ENCODE measurements around the gene FCER1G.

FCER1G gene
- 2.6 reads per million, percentile 8 among the genes with 10 or more reads in this experiment for total RNA-seq

DNA sequence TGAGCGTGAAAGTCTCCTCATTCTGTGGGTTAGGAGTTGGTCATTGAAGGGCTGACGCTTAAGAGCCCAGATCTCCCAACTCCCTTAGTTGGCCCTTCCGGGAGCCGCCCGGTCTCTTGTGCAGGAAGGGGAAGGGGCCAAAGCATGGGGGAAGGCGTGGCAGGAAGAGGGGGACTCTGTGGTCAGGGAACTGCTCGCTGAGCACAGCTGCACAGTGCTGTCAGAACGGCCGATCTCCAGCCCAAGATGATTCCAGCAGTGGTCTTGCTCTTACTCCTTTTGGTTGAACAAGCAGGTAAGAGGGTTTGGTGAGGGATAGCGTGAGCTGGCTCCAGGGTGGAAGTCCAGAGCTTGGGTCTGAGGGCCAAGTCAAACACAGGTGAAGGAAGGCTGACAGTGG is at the start of gene FCER1G:
Gene FCER1G, plus strand, starts transcription at position 220 of the 400 bp plus-strand sequence. Its CDS starts 27 bp downstream, at position 247.
- DNase-seq: no peak

DNA sequence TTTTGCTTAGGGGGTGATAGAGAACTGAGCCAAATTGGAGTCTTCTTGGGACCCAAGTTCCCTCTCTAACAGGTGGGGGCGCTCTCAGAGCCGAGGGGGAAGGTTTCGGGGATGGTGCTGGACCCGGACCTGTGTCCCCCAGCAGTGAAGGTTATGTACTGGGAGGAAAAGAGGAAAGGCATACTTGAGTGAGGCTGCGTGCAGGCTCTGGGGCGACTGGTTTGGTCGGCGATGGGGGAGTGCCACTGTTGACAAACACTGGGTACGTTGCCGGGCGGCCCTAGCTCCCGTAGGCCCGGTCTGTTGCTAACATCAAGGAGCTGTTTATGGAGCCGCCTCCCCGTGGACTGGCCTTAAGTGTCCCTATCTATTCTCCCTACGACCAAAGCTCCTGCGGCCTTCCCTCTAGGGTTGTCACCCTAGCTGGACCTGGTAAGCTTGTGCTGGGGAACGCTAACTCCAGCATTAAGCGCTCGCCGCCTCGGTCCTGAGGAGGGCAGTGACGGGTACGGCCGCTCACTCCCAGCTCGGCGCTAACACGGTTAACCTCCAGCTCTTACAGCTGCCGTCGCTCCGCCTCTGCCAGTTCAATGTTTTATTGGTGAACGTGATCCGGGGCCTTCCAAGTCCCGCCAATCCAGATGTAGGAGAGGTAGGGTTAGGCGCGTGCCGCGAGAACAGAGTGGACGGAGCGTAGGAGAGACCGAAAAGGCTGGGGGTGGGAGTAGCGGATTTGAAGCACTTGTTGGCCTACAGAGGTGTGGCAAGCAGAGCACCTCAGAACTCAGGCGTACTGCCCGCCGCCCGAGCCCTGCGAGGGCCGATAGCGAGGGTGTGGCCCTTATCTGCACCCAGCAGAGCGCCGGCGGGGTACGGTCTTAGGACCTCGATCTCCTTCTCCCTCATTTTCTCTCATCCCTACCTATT is 49.1 kb upstream of the FCER1G start, which contains the start of gene PPOX:
Gene PPOX, plus strand, starts transcription at position 685 of the 927 bp plus-strand sequence. CDS start 422 bp downstream, outside the sequence.
- DNase-seq: peak; percentile 92

DNA sequence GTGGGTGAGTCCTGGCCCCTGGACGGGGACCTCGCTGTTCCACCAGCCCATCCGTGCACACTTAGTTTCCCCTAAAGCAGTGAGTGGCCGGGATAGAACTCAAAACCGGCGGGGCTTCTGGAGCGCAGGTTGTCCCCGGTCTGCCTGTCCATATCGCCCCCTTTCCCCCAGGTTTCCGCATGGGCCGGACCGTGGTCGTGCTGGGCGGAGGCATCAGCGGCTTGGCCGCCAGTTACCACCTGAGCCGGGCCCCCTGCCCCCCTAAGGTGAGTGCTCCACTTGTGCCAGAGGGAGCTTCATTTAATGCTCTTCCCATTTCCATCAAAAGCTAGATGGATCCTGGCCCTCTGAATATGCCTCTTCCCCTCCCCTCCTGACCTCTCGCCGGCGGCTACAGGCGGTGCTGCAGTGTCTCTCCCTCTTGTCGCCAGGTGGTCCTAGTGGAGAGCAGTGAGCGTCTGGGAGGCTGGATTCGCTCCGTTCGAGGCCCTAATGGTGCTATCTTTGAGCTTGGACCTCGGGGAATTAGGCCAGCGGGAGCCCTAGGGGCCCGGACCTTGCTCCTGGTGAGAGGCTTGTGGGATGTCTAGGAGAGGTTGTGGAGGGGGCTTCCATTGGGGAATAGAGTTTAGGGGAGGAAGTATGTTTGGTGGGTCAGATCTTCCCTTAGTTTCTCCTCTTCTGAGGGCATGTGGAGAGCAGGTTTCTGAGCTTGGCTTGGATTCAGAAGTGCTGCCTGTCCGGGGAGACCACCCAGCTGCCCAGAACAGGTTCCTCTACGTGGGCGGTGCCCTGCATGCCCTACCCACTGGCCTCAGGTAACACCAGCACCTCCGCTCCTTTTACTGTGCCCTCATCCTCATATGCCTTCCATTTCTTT is 48.2 kb upstream of the FCER1G start:
- DNase-seq: no peak

DNA sequence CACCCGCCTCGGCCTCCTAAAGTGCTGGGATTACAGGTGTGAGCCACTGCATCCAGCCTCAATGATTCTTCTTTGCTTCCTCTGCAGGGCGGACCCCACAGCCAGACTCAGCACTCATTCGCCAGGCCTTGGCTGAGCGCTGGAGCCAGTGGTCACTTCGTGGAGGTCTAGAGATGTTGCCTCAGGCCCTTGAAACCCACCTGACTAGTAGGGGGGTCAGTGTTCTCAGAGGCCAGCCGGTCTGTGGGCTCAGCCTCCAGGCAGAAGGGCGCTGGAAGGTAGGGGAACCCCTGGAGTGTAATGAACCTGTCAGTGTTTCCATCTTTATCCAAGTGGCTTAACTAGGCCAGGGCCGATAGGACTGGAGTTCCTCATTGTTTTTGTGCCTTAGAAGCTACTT is 46.2 kb upstream of the FCER1G start:
- no peak for DNase-seq

DNA sequence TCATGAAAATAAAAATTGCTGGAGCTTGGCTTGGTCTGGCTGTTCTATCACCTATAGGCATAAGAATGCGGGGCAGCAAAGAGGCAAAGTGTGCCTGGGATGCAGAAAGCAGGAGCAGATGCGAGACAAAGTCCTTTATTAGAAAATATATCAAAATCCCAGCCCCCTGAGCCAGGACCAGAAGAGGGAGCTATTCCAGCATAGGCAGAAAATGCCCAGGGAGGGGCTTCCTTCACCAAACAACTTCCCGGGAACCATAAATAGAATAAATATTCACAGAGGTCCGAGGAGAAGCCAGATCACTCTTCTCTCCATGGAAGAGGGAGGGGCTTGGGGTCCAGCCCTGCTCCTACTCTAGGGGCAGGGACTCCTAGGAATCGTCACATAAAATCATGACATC is 43.9 kb upstream of the FCER1G start:
- no peak for DNase-seq

DNA sequence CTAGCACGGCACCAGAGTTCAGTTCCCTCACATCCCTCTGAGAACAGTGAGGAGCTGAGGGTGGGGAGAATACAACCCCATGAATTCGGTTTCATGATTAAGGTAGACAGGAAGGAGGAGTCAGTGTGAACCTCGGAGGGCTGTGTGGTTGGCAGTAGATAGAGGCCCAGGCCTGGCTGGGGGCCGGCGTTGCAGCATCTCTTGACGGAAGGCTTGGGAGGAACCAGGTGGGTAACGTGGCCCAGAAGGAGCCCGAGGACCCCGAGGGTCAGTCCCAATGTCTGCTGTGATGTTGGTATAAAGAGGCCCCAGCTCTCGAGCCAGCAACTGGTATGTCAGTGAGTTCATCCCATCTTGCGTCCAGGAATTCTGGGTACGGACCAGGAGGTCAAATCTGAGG is 43.4 kb upstream of the FCER1G start:
- no peak for DNase-seq

DNA sequence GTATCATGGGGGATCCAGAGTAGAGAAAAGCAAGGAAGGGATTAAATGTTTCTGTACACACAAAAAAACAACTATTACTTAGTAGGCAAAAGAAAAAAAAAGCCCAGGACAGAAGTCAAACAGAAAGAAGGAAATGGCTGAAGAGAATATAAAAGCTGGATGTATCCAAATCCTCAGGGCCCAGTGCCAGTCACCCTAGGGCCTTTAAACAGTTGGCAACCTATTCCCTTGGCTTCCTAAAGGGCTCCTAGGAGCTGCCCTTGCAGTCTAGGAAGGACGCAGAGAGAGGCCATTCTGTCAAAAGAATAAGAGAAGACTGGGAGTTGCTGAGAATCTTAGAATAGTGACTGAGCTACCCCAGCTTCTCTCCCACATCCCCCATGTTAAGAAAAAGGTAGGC is 42.7 kb upstream of the FCER1G start:
- DNase-seq: no peak

DNA sequence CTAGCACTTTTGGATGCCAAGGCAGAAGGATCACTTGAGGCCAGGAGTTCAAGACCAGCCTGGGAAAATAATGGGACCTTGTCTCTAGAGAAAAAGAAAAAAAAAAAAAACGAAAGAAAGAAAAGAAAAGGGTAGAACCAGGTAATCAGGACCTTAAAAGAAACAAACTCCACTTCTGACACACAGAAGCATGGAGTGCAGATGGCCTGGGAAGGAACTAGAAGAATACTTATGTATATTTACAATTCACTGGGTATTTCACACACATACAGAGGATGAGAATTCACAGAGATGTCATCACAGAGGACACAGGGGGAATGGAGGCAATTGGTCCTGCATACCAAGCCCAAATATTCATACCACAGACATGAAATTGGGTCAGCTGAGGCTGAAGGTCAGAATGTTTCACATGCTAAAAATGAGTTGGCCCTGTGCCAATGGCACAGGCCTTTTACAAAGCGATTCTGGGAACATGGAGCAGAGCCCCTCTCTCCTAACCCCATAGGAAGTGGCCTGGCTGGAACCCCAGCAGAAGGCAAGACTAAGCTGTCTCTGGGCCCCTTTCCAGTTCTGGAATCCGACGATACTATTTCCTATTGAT is 42.2 kb upstream of the FCER1G start:
- no peak for DNase-seq

DNA sequence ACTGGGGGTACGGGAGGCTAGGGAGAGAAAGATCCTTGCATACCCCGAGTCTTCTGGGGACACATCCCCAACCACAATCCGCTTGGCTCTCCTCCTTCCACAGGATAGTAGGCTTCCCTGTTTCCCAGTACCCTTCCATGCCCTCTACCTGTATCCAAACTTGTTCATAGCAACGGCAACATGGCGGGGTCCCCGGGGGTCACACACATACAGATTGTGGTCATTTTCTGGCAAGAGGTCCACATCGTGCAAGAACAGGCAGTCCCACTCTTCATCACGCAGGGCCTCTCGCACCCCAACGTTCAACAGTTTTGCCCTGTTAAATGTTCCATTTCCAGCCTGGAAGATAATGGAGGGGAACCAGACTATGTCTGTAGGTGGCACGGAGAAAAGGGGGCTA is 41.4 kb upstream of the FCER1G start:
- no peak for DNase-seq

DNA sequence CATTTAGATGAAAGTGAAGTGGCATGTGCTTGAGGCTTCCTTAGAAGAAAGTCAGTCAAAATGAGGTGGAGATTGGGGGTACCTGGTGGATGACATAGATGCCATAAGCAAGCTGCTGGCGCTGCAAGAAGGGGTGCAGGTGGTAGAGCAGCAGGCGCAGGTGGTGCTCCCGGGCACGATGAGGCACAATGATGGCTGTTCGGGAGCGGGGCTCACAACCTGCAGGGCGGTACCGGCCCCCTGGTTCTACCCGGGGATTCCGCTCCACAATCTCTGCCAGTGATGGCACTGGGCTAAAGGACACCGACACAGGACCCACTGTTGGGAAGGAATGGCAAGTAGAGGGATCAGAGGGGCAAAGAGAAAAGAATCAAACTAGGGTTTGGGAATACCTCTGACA is 40.2 kb upstream of the FCER1G start:
- no peak for DNase-seq

DNA sequence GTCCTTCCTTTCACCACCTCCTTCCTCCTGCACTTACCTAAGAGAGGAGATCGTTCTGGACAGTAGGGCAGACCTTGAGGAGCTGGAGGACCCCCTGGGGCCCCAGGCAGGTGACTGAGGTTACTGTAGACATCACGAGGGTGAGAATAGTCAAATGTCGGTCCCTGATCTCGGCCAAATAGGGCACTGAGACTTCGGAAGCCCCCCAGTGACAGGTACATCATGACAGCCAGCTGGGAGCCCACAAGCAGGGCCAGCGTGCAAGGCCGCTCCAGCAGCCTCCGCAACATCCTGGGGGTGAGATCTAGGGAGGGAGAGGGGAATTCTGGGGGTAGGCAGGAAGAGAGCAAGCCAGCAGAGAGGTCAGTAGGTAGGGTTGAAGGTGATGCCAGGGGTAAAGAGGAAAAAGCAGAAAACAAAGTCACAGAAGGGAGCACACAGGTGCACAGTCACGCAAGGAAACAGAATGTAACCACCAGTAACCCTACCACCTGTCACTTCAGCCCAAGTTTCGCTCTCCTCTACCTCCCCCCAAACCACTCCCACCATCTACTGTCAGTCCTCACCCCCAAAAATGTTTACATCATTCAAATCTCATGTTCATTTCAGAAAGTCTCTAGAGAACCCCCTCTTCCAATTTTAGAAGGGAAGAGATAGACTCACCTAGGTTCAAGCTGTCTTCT is 39.2 kb upstream of the FCER1G start:
- no peak for DNase-seq

DNA sequence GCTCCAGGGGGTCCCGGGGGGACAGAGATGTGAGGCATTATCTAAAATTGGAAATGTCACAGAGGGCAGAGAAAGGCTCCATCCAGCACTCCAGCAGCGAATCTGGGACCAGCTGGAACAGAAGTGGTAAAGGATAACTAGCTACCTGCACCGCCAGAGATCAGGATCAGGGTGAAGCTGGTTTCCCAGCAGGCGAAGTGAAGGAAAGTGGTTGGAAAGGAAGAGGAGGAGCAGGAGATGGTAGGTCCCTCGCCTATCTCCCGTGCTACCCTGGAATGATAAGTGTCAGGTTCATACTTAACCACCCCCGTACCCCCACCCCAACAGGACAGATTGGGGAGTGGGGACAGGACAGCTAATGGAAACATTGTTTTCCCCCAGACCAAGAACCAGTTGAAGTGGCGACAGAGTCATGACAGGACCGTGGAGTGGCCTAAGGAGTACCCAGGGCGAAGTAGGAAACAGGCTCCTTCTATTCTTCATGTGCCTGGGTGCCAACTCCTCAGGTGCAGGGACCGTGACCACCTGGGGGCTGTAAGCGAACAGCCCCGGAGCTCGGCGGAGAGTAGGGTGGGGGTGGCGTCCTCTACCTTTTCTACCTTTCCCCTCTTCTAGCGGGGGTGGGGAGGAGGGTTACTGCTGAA is 38.5 kb upstream of the FCER1G start:
- DNase-seq: no peak

DNA sequence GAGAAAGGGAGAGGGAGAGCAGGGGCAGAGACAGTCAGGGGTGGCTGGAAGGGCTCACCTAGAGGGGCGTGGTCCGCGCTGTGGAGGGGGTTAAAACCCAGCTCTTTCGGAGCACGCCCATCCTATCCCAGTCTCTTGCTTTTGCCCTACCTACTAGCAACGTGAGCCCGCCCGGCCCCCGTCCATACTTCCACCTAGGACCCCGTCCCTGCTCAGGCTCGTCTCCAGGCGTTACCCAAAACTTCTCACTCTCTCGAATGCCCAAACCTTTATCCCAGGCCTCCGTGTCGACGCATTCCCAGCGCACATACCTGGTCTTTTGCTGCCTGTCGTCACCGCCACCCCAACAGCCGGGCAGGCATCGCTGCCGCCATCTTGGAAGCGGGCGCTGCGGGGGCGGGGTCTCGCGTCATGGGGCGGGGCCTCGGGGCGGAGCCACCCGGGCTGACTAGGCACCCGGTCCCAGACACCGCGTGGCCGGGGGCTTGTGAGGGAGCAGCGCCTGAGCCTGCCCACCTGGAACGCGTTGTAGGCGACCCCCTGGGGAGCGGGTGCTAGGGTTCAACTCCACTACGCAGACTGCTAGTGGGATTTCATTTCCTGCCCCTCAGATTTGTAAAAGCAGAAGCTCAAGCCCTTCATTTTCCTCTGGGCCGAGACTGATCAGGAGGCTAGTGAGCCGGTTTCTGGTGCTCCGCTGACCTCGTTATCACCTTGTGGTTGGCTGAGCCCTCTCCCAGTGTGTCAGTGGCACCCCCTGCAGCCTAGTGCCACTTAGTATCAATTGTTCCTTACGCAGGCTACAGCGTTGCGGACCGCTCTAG is 37.8 kb upstream of the FCER1G start, which contains the start of gene B4GALT3:
Gene B4GALT3, minus strand, starts transcription at position 396 of the 824 bp plus-strand sequence. CDS start 1,447 bp downstream, outside the sequence.
- peak; percentile 88 for DNase-seq

DNA sequence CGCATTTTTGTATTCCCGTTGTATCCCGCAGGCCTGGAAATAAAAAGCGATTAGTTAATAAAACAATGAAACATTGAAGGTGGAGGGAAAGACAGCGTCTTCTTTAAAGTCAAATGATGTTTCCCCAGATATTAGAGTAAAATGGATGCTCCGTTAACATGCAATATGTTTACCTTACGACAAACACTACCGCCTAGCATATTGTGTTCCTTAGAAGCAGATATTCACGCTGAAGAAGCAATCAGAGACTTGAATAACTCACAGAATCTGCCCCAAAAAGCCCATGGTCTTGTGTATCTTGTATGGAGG is 37.2 kb upstream of the FCER1G start:
- no peak for DNase-seq

DNA sequence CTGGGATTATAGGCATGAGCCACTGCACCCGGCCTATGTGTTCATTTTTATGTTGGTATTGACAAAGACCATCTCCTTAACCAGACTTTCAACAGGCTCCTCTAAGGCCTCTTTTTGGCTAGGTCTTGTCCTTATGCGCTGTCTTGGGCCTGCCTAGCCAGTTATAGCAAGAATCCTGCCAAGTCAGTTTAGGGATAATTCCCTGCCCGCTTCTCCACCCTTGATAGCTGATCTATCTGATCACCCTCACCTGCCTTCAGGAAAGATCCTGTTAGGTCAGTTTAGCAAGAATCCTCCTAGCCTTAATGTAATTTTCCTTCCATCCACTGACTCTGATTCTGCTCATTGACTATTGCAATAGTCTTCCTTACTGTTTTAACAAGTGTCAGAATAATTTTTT is 35.4 kb upstream of the FCER1G start:
- DNase-seq: no peak

DNA sequence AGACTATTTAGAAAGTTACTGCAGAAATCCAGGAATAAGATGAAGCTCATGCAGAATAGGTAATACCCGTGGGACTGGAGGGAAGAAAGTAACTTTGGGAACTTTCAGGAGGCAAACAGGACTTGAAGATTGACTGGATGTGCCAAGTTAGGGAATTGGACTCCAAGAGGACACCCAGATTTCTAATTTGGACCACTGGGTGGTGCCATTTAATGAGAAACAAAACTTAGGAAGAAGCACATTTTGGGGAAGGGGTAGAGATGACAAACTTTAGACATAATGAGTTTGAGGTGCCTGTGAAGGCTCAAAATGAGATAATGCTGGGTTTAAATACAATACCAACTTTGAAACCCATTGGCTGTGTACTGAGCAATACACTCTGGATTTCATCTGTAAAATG is 34.5 kb upstream of the FCER1G start:
- no peak for DNase-seq

DNA sequence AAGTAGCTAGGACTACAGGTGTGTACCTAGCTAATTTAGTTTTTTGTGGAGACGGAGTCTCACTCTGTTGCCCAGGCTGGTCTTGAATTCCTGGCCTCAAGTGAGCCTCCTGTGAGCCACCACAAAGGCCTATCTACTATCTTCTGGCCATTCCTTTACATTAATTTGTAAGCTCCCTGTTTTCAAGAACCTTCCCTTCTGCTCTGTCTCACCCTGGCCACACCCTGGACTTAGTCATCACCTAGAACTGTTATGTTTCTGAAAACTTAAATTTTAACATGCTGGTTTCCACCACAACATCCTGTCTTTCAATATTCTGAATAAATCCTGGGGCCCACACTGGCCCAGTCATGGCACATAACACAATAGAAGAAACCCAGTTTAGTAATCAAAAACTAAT is 32.9 kb upstream of the FCER1G start:
- peak; percentile 41 for DNase-seq

DNA sequence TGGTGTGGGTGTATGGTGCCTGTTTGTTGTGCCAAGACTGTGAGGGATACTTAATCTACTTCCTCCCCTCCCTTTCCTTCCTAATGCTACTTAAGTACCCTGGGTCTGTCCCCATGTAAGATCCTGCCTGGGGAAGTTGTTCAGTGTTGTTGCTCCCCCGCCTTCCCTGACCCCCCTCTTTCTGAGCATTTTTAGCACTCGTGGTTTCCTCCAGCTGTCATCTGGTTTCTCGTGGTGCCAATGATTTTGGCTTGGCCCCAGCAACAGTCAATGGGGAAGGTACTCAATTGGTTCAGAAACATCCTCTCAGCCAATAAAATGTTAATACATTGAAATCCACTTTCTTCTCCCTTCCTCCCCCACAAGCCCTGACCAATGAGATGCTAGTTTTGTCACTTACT is 29.8 kb upstream of the FCER1G start:
- DNase-seq: peak; percentile 69

DNA sequence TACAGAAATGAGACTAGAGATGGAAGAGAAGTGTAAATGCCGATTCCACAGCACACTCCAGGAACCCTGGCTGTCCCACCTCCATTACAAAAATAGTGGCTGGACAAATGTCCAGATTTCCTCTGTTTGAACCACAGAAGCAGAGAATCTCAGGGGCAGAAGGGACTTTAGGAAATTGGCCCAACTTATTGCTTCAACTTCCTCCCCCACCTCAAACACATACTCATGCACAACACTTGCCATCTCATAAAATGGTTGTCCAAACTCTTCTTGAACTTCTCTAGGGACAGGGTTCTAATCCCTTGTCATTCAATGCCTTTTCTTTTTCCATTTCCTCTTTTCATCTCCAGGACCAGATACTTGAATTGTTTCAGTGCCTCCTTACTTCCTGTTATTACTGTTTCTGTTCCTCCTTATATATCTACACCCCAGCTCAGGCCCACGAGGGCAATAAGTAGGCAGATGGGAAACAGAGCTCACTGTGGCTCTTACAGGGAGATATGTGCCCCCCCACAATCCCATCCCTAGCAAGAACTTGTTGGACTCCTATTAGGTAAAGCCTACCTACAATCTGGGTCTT is 29.3 kb upstream of the FCER1G start:
- no peak for DNase-seq

DNA sequence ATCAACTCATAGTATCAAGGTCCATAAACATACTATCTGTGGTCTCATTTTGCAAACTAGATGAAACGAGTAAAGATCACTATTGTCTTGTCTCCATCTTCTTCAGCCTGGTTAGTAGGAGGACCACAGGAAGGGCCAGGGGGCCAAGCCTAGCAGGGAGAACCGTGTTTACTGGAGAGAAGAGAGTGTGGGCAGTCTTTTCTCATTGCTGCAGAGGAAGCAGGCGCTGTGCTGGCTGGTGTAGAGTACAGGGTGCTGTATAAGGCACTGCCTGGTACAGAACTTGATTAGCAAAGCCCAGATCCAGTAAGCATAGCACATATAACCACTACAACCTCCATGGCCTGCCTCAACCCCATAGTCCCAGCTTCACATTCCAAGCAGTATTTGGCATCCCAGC is 27.8 kb upstream of the FCER1G start:
- no peak for DNase-seq

DNA sequence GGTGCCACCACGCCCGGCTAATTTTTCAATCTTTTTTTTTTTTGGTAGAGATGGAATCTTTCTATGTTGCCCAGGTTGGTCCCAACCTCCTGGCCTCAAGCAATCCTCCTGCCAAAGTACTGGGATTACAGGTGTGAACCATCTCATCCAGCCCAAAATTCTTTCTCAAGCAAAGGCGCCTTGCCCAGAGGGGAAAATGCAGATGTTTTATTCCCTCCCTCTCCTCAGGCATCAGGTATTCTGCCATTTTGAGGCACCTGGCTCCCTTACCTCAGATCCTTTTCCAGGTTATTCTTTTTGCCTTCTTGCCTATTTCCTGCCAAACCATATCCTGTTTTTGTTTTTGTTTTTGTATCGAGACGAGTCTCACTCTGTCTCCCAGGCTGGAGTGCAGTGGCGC is 26.7 kb upstream of the FCER1G start:
- no peak for DNase-seq

Measured in effector CD4-positive, alpha-beta T cell (primary cell).